ENCODE data around the gene PTPRN. TPM values are rescaled to one million over a fixed set of nuclear protein-coding genes. Genes with fewer than 3 reads are reported as not detected.

PTPRN gene
- total and polyA plus RNA-seq, 2 of the 4 experiments (the other 2 are of a cell fraction), result 5.2 to 22.0 TPM

GRCh38 chr2:219331560-219332213, 22.5 kb upstream of the PTPRN start:
- no TSS peak for BruUV-seq (replicated peaks)
- Histone ChIP-seq H2AK5ac (ENCODE audit: low read depth, low read length) (no peak overlapping the region), H4K91ac (ENCODE audit: insufficient read depth, low read depth, low read length) (no peak overlapping the region), H2BK15ac (ENCODE audit: low read depth, low read length) (no peak overlapping the region), H3K23ac (ENCODE audit: low read depth, low read length) (no peak overlapping the region), H3K14ac (replicated peaks; ENCODE audit: low read depth, low read length) (no peak overlapping the region), H3K9me3 (ENCODE audit: control insufficient read depth, insufficient read depth, low read length) (peaks cover 6% of the 10 kb centered on the region), H4K8ac (ENCODE audit: low read depth in 2 of 2, low read length in 2 of 2) (no peak overlapping the region), H3K9me1 (ENCODE audit: insufficient read depth, low read length) (no peaks in the 10 kb centered on the region), H3K27ac (ENCODE audit: insufficient read depth, low read length) (no peak overlapping the region), H2AK9ac (replicated peaks; ENCODE audit: low read depth, low read length, poor library complexity) (no peak overlapping the region), H2AFZ (replicated peaks; ENCODE audit: low read length, poor library complexity) (peak overlapping the region; percentile 69), H4K5ac (ENCODE audit: low read depth, low read length) (no peak overlapping the region), H3K79me1 (ENCODE audit: low read depth in 1 of 2, low read length in 2 of 2) (no peaks in the 10 kb centered on the region), H3K27me3 (ENCODE audit: control insufficient read depth, insufficient read depth, low read length) (peaks cover 63% of the 10 kb centered on the region), H3K4me3 (ENCODE audit: insufficient read depth, low read depth, low read length) (no peak overlapping the region), H2BK5ac (ENCODE audit: low read depth, low read length, poor library complexity, severe bottlenecking) (no peak overlapping the region), H3K18ac (ENCODE audit: low read depth, low read length) (no peak overlapping the region), H3K4ac (ENCODE audit: low read depth, low read length) (no peak overlapping the region), H4K20me1 (ENCODE audit: insufficient read depth, low read length) (no peaks in the 10 kb centered on the region), H3K4me1 (ENCODE audit: control insufficient read depth, insufficient read depth, low read length) (no peaks in the 10 kb centered on the region), H2BK120ac (ENCODE audit: low read depth, low read length) (no peak overlapping the region), H2BK20ac (ENCODE audit: low read depth, low read length) (no peak overlapping the region), H3K36me3 (ENCODE audit: control insufficient read depth, insufficient read depth, low read length) (no peaks in the 10 kb centered on the region), H3K56ac (ENCODE audit: extremely low read depth, insufficient read depth, low read length) (no peak overlapping the region), H3K9ac (ENCODE audit: low read depth, low read length) (no peak overlapping the region), H3K4me2 (ENCODE audit: low read depth, low read length) (peak overlapping the region; percentile 48)
- peak; percentile 32 for TF ChIP-seq RCOR1 (IDR thresholded peaks at IDR 0.05; ENCODE audit: insufficient replicate concordance, low read length)
- peak; percentile 85 for TF ChIP-seq MXI1 (IDR thresholded peaks at IDR 0.05; ENCODE audit: borderline replicate concordance, low read depth, low read length)
- no peak for TF ChIP-seq NFE2L2 (IDR thresholded peaks at IDR 0.05; ENCODE audit: low read depth, low read length)
- peak; percentile 26; the same call in 1 of the 2 replicates for TF ChIP-seq MAZ (IDR thresholded peaks at IDR 0.05; ENCODE audit: borderline replicate concordance, low read depth, low read length)
- dilution Hi-C loops (cut with HindIII; ENCODE audit: low sequenced_read_pairs, unreplicated experiment), result no loop called here
- in situ Hi-C loops (cut with MboI; ENCODE audit: low sequenced_read_pairs), result no loop called here
- DNase-seq (peak; percentile 21), ATAC-seq (ENCODE audit: low read depth) (peak; percentile 97)
- CTCF ChIA-PET, result no interaction called here
- WGBS, 2 experiments (ENCODE audit: extremely low coverage in 2 of 2, insufficient read length in 1 of 2), result 37% methylated on average over 5 of the region's 39 CpGs; no CpG with 5 or more reads in 1 of the 2 experiments
- POLR2A ChIA-PET (ENCODE audit: unreplicated experiment), result no interaction called here
- intact Hi-C loops (cut with micrococcal nuclease), result no loop called here
